Omental fat pad (tissue), 4 donors: Measurements from ENCODE around the gene AKAP13. TPM values are rescaled to one million over a fixed set of nuclear protein-coding genes. Genes with fewer than 3 reads are reported as not detected.
"Not testable (repeated sequence)": the region's sequence is repeated elsewhere in the genome, so short reads cannot be mapped to it uniquely, and the experiment has no call there.

Experiments used
- ATAC-seq: fragments of 150-250 bp; one replicate; pipeline ENCODE4 v1.9.1; 2016; ENCODE audit warnings: mild to moderate bottlenecking, moderate library complexity; ENCODE audit not compliant: low FRiP score
- DNase-seq: peaks from one replicate; pipeline ENCODE4 v3.0.0-alpha.2; 2019; ENCODE audit warnings: low spot score
- CTCF ChIP-seq, 3 donors: fragments of 450-650 bp; IDR thresholded peaks; one replicate each; pipeline ENCODE4 v1.5.1; 2016 to 2017; ENCODE audit warnings: antibody characterized with exemption in 3 of 3, mild to moderate bottlenecking in 3 of 3, moderate library complexity in 2 of 3
- total RNA-seq, 4 donors: library from RNA; depleted of rRNA; stranded (reverse); fragments of >200 nt; gene quantifications; one replicate each; pipeline ENCODE4 v1.1.0, GENCODE V29; 2016

The AKAP13 gene
- total RNA-seq, 4 donors from 2014 or later = 162 to 301 (median 216) TPM

DNA sequence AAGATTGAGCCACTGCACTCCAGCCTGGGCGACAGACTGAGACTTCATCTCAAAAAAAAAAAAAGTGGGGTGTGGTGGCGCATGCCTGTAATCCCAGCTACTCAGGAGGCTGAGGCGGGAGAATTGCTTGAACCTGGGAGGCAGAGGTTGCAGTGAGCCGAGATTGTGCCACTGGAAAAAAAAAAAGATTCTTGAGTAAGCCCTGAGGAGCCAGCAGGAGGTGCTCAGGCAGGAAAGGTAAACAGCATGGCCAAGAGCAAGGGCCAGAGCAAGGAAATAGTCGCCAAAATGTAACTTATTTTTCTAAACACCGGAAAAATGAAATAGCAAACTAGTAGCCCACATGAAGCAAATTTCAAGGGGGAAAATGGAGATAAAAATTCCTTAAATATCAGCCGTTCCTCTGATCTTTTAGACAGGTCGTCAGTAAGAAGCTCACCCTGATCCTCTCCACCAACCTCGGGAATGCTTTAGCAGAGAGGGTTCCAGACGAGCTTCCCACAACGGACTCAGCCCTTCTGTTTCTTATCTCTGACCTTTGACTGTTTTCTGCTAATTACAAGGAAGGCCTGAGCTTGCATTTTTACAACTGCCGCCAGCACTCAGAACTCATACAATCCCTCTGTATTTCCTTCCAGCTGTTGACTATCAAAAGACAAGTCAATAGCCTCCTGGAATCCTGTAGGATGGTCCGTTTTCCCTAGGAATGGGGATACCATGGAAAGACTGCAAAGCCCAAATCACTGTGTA lies 45.0 kb upstream of the AKAP13 start:
- no peak for TF ChIP-seq CTCF (IDR thresholded peaks at IDR 0.05)
- DNase-seq (no peak), ATAC-seq (no peak)

DNA sequence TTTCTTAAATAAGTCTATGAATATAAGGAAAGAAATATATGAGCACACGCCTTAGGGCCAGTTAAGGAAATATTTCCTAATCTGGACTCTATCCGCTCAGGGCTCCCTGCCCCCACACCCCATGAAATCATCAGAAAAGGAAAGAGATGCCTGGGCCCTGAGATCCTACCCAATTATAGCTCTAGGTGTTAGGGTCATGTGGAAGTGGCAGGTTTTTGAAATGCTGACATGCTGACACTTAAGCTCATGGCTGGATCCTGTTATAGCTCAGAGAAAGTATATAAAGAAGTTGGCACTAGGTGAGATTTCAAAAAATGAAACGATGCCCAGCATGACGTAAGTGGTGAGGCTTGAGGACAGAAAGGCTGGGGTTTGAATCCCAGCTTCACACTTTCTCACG lies 43.5 kb upstream of the AKAP13 start:
- ATAC-seq (no peak), DNase-seq (no peak)

DNA sequence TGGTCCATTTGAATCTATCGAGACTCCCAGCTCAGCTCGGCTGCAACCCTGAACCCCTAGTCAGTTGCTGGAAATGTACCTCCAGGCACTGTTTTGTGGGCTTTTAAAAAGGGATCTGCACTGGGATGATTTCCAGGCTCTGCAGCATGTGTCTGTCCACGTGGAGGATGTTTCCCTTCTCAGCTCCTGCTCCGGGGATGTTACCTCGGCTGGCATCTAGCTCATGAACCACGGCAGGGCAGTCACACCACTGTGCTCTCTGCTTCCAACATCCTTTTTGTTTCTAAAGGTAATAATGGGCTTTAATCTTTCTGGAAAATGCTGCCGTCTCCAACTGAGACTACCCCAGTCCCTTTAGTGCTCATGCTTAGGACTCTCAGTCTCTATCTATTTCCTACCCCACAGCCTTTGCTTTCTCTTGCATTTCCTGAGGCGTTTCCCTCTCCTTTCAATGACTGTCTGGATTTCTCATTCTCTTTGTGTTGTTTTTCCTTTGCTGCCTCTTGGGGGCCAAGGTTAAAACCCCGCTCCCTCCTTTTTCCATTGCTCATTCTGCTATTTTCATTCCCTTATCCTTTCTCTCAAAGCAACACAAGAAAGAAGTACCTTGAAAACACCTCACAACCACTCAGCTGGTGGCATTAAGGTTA lies 42.9 kb upstream of the AKAP13 start:
- no peak for TF ChIP-seq CTCF (IDR thresholded peaks at IDR 0.05)
- DNase-seq (no peak), ATAC-seq (no peak)

More for the DNA sequence above, 43.5 kb upstream of the AKAP13 start:
- no peak for TF ChIP-seq CTCF (IDR thresholded peaks at IDR 0.05)

GRCh38 chr15:85340321-85340665 lies 40.1 kb upstream of the AKAP13 start:
- no peak for TF ChIP-seq CTCF (IDR thresholded peaks at IDR 0.05)
- no peak for DNase-seq
- ATAC-seq = no peak

GRCh38 chr15:85340852-85341251 lies 39.6 kb upstream of the AKAP13 start:
- no peak for ATAC-seq
- no peak for DNase-seq
- no peak for TF ChIP-seq CTCF (IDR thresholded peaks at IDR 0.05)

- not testable (repeated sequence) for ATAC-seq
These were observed 38.2 kb upstream of the AKAP13 start for GRCh38 chr15:85342163-85342562.

GRCh38 chr15:85343443-85343842 lies 37.0 kb upstream of the AKAP13 start:
- DNase-seq = not testable (repeated sequence)
- ATAC-seq = peak; percentile 12

More at GRCh38 chr15:85342163-85342562, 38.2 kb upstream of the AKAP13 start:
- DNase-seq = not testable (repeated sequence)

DNA sequence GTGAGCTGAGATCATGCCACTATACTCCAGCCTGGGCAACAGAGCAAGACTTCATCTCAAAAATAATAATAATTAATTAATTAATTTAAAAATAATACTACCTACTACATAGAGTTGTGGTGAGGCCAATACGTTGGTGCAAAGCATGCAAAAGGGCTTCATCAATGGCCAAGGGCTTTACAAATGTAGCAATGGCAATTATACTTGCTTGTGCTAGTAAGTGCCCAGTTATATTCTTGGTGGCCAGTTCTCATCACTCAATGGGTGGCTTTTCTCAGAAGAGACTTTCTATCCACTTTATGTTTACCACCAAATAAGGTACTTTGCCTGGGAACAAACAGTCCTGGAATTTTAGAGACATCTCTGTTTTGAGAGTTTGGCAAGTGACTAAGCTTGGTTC lies 36.2 kb upstream of the AKAP13 start:
- DNase-seq, ATAC-seq: not testable (repeated sequence)

DNA sequence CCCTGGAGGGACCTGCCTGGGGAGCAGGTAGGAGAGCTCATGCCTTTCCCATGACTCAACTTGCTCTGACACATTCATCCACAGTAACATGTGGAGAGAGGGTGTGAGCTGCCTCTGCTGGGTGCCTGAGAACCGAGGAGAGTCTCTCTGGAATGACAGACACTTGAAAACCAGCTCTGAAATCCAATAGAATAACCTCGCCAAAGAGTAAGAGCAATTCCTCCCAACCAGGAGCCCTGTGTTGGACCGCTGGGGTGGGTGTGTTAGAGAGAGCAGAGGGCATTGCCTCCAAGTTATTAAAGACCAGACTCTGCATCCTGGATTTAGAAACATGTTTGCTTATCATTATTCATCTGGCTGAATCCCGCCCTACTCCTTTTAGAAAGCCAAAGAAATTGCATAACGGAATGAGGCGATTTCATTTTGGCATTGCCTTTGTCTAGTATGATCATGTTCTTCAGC lies 35.7 kb upstream of the AKAP13 start:
- ATAC-seq = peak; percentile 63
- not testable (repeated sequence) for DNase-seq

- ATAC-seq, DNase-seq: not testable (repeated sequence)
These were observed 35.0 kb upstream of the AKAP13 start for GRCh38 chr15:85345196-85345918.

DNA sequence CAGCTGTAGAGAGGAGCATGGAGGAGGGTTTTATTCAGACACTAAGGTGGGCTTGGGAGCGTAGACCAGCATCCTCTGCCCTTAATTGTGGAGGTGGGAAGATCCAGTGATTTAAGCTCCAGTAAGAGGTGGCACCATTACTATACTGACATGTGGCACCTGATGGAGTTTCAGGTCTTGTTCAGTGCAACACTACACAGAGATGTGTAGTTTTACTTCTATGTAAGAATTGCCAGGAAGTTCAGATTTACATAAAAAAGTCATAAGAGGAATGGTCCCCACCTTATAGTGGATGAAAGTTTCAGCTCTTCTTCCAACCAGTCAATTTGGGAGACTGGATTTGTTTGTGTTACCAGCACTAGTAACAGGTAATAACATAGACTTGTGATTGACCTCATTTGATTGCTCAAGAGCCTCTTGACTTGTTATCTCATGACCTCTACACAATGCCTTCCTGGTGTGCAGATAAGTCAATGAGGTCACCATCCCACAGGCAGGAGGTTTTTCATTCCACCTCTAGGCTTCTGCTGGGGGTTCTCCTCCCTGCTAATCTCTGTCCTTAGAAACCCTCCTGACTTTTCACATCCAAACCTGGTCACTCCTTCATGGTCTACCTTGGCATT lies 33.8 kb upstream of the AKAP13 start:
- DNase-seq = not testable (repeated sequence)
- peak; percentile 22 for ATAC-seq
